Fibroblast of the aortic adventitia (primary cell): ENCODE results near the gene SPTBN1. TPM values are rescaled to one million over a fixed set of nuclear protein-coding genes. Genes with fewer than 3 reads are reported as not detected.
"Not testable (repeated sequence)": the region's sequence is repeated elsewhere in the genome, so short reads cannot be mapped to it uniquely, and the experiment has no call there.

ENCODE experiments used
- DNase-seq: peaks from one replicate; pipeline ENCODE4 v3.0.0-alpha.2; 2010; ENCODE audit warnings: low read depth
- H3K4me3 ChIP-seq: 2 replicates; pipeline ENCODE4 v1.5.1; 2011; ENCODE audit warnings: low read depth, mild to moderate bottlenecking, control low read depth, low read length, moderate library complexity
- CTCF ChIP-seq: IDR thresholded peaks from 2 replicates; pipeline ENCODE4 v1.5.1; 2011; ENCODE audit warnings: mild to moderate bottlenecking, low read length, control low read depth, inconsistent platforms; ENCODE audit not compliant: insufficient read depth
- total RNA-seq: library from RNA; depleted of rRNA; stranded (reverse); fragments of >200 nt; gene quantifications from 2 replicates; pipeline ENCODE4 v1.2.3, GENCODE V29; 2012; ENCODE audit warnings: low replicate concordance

Gene SPTBN1
- total RNA-seq, 1 donor = 293 TPM

- peak; percentile 56 for DNase-seq
- TF ChIP-seq CTCF = no peak
- H3K4me3 ChIP-seq = no peak overlapping the region
Observed at GRCh38 chr2:54528311-54528955, 72.3 kb downstream of the SPTBN1 start.

GRCh38 chr2:54529518-54529917, 73.4 kb downstream of the SPTBN1 start:
- not testable (repeated sequence) for H3K4me3 ChIP-seq, DNase-seq

GRCh38 chr2:54529935-54530334, 73.8 kb downstream of the SPTBN1 start:
- DNase-seq = no peak
- no peak for TF ChIP-seq CTCF
- no peak overlapping the region for H3K4me3 ChIP-seq

GRCh38 chr2:54531558-54531957, 75.4 kb downstream of the SPTBN1 start:
- peak; percentile 81 for DNase-seq
- TF ChIP-seq CTCF = no peak
- no peak overlapping the region for H3K4me3 ChIP-seq

GRCh38 chr2:54534221-54534620, 78.1 kb downstream of the SPTBN1 start:
- no peak for DNase-seq
- H3K4me3 ChIP-seq = no peak overlapping the region
- no peak for TF ChIP-seq CTCF

- TF ChIP-seq CTCF = no peak
- H3K4me3 ChIP-seq = no peak overlapping the region
- DNase-seq = no peak
Observed at GRCh38 chr2:54534625-54535024, 78.5 kb downstream of the SPTBN1 start.

GRCh38 chr2:54535599-54536195, 79.6 kb downstream of the SPTBN1 start:
- TF ChIP-seq CTCF = no peak
- DNase-seq = no peak
- no peak overlapping the region for H3K4me3 ChIP-seq
